H9 (cell line): ENCODE results near the gene ATP11C. TPM values are rescaled to one million over a fixed set of nuclear protein-coding genes. Genes with fewer than 3 reads are reported as not detected.

ENCODE experiments used
- DNase-seq: peaks from one replicate; pipeline ENCODE4 v3.0.0-alpha.2; 2017
- H2AFZ ChIP-seq: one replicate; pipeline ENCODE4 v1.6.1; 2013; ENCODE audit warnings: mild to moderate bottlenecking, low read length, control low read depth, moderate library complexity
- H2AK5ac ChIP-seq: 2 replicates; pipeline ENCODE4 v1.6.1; 2013; ENCODE audit warnings: low read length, control low read depth, mixed read lengths; ENCODE audit not compliant: insufficient read length
- H2BK120ac ChIP-seq: one replicate; pipeline ENCODE4 v1.6.1; 2013; ENCODE audit warnings: low read depth, mild to moderate bottlenecking, low read length, control low read depth, inconsistent platforms; ENCODE audit not compliant: poor library complexity, severe bottlenecking
- H2BK12ac ChIP-seq: 2 replicates; pipeline ENCODE4 v1.6.1; 2013; ENCODE audit warnings: low read length, control low read depth, mixed read lengths, low read depth; ENCODE audit not compliant: insufficient read length
- H2BK15ac ChIP-seq: 2 replicates; pipeline ENCODE4 v1.6.1; 2013; ENCODE audit warnings: low read depth, low read length, control low read depth
- H2BK20ac ChIP-seq: one replicate; pipeline ENCODE4 v1.6.1; 2013; ENCODE audit warnings: low read depth, mild to moderate bottlenecking, low read length, control low read depth, inconsistent platforms; ENCODE audit not compliant: poor library complexity, severe bottlenecking
- H2BK5ac ChIP-seq: 2 replicates; pipeline ENCODE4 v1.6.1; 2013; ENCODE audit warnings: low read length, control low read depth, mixed read lengths; ENCODE audit not compliant: insufficient read length
- H3K14ac ChIP-seq: 2 replicates; pipeline ENCODE4 v1.6.1; 2013; ENCODE audit warnings: low read length, control low read depth; ENCODE audit not compliant: insufficient read depth
- H3K18ac ChIP-seq: 2 replicates; pipeline ENCODE4 v1.6.1; 2013; ENCODE audit warnings: low read depth, mild to moderate bottlenecking, mixed read lengths, low read length, control low read depth; ENCODE audit not compliant: insufficient read length
- H3K23ac ChIP-seq: 2 replicates; pipeline ENCODE4 v1.6.1; 2013; ENCODE audit warnings: low read length, control low read depth, mixed read lengths, low read depth; ENCODE audit not compliant: insufficient read length
- H3K23me2 ChIP-seq: 2 replicates; pipeline ENCODE4 v1.6.1; 2013; ENCODE audit warnings: low read depth, mild to moderate bottlenecking, mixed read lengths, low read length, control low read depth; ENCODE audit not compliant: insufficient read length, poor library complexity, severe bottlenecking
- H3K27ac ChIP-seq: 2 replicates; pipeline ENCODE4 v1.5.1; 2013; ENCODE audit warnings: low read length, control low read depth, mixed read lengths, low read depth; ENCODE audit not compliant: insufficient read length
- H3K27me3 ChIP-seq: 2 replicates; pipeline ENCODE4 v1.6.1; 2013; ENCODE audit warnings: low read length, control low read depth, inconsistent platforms; ENCODE audit not compliant: insufficient read depth
- H3K4ac ChIP-seq: 2 replicates; pipeline ENCODE4 v1.6.1; 2013; ENCODE audit warnings: low read depth, mild to moderate bottlenecking, control low read depth, inconsistent platforms, low read length, moderate library complexity
- H3K4me1 ChIP-seq: 2 replicates; pipeline ENCODE4 v1.6.1; 2013; ENCODE audit warnings: low read length, control low read depth, inconsistent platforms; ENCODE audit not compliant: insufficient read depth
- H3K4me2 ChIP-seq: 2 replicates; pipeline ENCODE4 v1.6.1; 2013; ENCODE audit warnings: low read length, control low read depth, mixed read lengths; ENCODE audit not compliant: insufficient read length, insufficient read depth
- H3K56ac ChIP-seq: 2 replicates; pipeline ENCODE4 v1.6.1; 2013; ENCODE audit warnings: low read depth, mild to moderate bottlenecking, mixed read lengths, low read length, control low read depth; ENCODE audit not compliant: insufficient read length
- H3K79me1 ChIP-seq: 2 replicates; pipeline ENCODE4 v1.6.1; 2013; ENCODE audit warnings: low read depth, mild to moderate bottlenecking, moderate library complexity, low read length, control low read depth, inconsistent platforms; ENCODE audit not compliant: insufficient read depth, poor library complexity, severe bottlenecking
- H3K79me2 ChIP-seq: 2 replicates; pipeline ENCODE4 v1.6.1; 2013; ENCODE audit warnings: low read length, control low read depth, inconsistent platforms; ENCODE audit not compliant: insufficient read depth
- H3K9ac ChIP-seq: 2 replicates; pipeline ENCODE4 v1.6.1; 2013; ENCODE audit warnings: low read length, control low read depth, mixed read lengths; ENCODE audit not compliant: insufficient read length; ENCODE audit errors: extremely low read depth
- H3K9me3 ChIP-seq: one replicate; pipeline ENCODE4 v1.6.1; 2013; ENCODE audit warnings: low read depth, low read length, inconsistent platforms; ENCODE audit not compliant: control insufficient read depth
- H3T11ph ChIP-seq: one replicate; pipeline ENCODE4 v1.6.1; 2013; ENCODE audit warnings: mild to moderate bottlenecking, low read length, control low read depth, inconsistent platforms
- H4K20me1 ChIP-seq: one replicate; pipeline ENCODE4 v1.6.1; 2013; ENCODE audit not compliant: control insufficient read depth, insufficient read length, insufficient read depth
- H4K5ac ChIP-seq: 2 replicates; pipeline ENCODE4 v1.6.1; 2013; ENCODE audit warnings: low read depth, mild to moderate bottlenecking, mixed read lengths, low read length, control low read depth; ENCODE audit not compliant: insufficient read length
- H4K8ac ChIP-seq: replicated peaks from 2 replicates; pipeline ENCODE4 v1.6.1; 2013; ENCODE audit warnings: low read length, control low read depth, mixed read lengths, low read depth; ENCODE audit not compliant: insufficient read length
- H4K91ac ChIP-seq: 2 replicates; pipeline ENCODE4 v1.6.1; 2013; ENCODE audit warnings: low read depth, mild to moderate bottlenecking, moderate library complexity, mixed read lengths, low read length, control low read depth; ENCODE audit not compliant: insufficient read length
- H3K27ac Mint-ChIP-seq, 3 experiments: 2 replicates in 2 of 3; 3 replicates in 1 of 3; pipeline ENCODE4 v1.8.0; 2020 to 2021; ENCODE audit warnings: mixed read lengths in 3 of 3, mild to moderate bottlenecking in 1 of 3, moderate library complexity in 1 of 3
- H3K27me3 Mint-ChIP-seq: 2 replicates; pipeline ENCODE4 v1.8.0; 2021; ENCODE audit warnings: low read depth, mild to moderate bottlenecking, moderate library complexity, mixed read lengths
- H3K36me3 Mint-ChIP-seq, 3 experiments: 2 replicates in 2 of 3; 3 replicates in 1 of 3; pipeline ENCODE4 v1.8.0; 2020 to 2021; ENCODE audit warnings: low read depth in 3 of 3, mixed read lengths in 3 of 3; ENCODE audit not compliant: insufficient read depth in 1 of 3
- H3K4me1 Mint-ChIP-seq, 2 experiments: 2 replicates each; pipeline ENCODE4 v1.8.0; 2020; ENCODE audit warnings: mixed read lengths in 2 of 2
- H3K4me3 Mint-ChIP-seq, 2 experiments: 2 replicates in 1 of 2; 3 replicates in 1 of 2; pipeline ENCODE4 v1.8.0; 2020 to 2021; ENCODE audit warnings: mild to moderate bottlenecking in 2 of 2, mixed read lengths in 2 of 2, moderate library complexity in 1 of 2
- H3K9me3 Mint-ChIP-seq, 2 experiments: 2 replicates in 1 of 2; 3 replicates in 1 of 2; pipeline ENCODE4 v1.8.0; 2020; ENCODE audit warnings: mild to moderate bottlenecking in 2 of 2, mixed read lengths in 2 of 2, moderate library complexity in 1 of 2
- WGBS: extraction: QIAGEN DNeasy Blood & Tissue Kit; methylation state at CpG from one replicate; pipeline ENCODE4 v1.1.7; 2013; ENCODE audit warnings: missing lambda C conversion rate, low lambda C conversion rate, mixed read lengths; ENCODE audit not compliant: insufficient read length; ENCODE audit errors: extremely low coverage; 5-methylcytosine and 5-hydroxymethylcytosine counted together
- total RNA-seq: library from RNA; stranded (reverse); gene quantifications from 2 replicates; pipeline ENCODE4 v1.2.1, GENCODE V29; 2021
- TF ChIP-seq, protein P1 (sequence below): fragments of 200-600 bp; sonication (generic); conservative IDR thresholded peaks from 3 replicates; pipeline ENCODE4 v1.8.0; 2021; ENCODE audit warnings: antibody characterized with exemption, mild to moderate bottlenecking

The ATP11C gene
- total RNA-seq, 1 experiment from 2014 or later, result 28.4 TPM

DNA sequence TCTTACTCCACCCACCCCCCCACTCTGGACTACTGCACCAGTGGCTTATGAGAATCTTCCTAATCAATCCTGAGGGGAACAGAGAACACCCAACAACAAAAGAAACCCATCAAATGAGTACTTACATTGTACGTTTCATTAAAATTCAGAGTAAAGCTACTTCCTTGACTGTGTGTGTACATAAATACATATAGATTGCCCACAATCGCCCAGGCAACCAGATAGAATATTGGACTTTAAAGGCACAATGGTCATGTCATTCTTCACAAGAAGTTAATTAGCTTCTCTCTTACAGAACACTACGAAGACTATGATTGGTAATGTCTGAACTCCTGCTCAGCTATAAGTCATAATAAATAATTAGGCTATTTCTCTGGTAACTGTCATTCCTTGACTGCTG lies 12.2 kb upstream of the ATP11C start:
- H4K20me1 ChIP-seq, result no peaks in the 10 kb centered on the region
- H3T11ph ChIP-seq, result no peak overlapping the region
- no peak overlapping the region for H2BK12ac ChIP-seq
- H3K4ac ChIP-seq, result no peak overlapping the region
- Mint-ChIP-seq H3K9me3 (peaks cover 0 to 48% of the 10 kb centered on the region in 2 experiments; a peak in 2 of 5 replicates), H3K27ac (no peak overlapping the region), H3K4me3 (no peak overlapping the region), H3K27me3 (no peaks in the 10 kb centered on the region; the same call in 1 of the 2 replicates), H3K4me1 (peaks cover 2 to 4% of the 10 kb centered on the region in 2 experiments; a peak in 1 of 4 replicates), H3K36me3 (no peaks in the 10 kb centered on the region)
- H2AK5ac ChIP-seq, result no peak overlapping the region
- no peak overlapping the region for H4K5ac ChIP-seq
- H3K14ac ChIP-seq, result no peak overlapping the region
- no peaks in the 10 kb centered on the region for H3K9me3 ChIP-seq
- H3K27me3 ChIP-seq, result no peaks in the 10 kb centered on the region
- H2BK5ac ChIP-seq, result no peak overlapping the region
- TF ChIP-seq, protein P1, sequence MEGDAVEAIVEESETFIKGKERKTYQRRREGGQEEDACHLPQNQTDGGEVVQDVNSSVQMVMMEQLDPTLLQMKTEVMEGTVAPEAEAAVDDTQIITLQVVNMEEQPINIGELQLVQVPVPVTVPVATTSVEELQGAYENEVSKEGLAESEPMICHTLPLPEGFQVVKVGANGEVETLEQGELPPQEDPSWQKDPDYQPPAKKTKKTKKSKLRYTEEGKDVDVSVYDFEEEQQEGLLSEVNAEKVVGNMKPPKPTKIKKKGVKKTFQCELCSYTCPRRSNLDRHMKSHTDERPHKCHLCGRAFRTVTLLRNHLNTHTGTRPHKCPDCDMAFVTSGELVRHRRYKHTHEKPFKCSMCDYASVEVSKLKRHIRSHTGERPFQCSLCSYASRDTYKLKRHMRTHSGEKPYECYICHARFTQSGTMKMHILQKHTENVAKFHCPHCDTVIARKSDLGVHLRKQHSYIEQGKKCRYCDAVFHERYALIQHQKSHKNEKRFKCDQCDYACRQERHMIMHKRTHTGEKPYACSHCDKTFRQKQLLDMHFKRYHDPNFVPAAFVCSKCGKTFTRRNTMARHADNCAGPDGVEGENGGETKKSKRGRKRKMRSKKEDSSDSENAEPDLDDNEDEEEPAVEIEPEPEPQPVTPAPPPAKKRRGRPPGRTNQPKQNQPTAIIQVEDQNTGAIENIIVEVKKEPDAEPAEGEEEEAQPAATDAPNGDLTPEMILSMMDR, result no peak
- no peak overlapping the region for H4K8ac ChIP-seq
- H3K79me1 ChIP-seq, result no peaks in the 10 kb centered on the region
- no peak overlapping the region for H3K4me2 ChIP-seq
- no peak for DNase-seq
- WGBS, result no CpG with 5 or more reads among the region's 3 CpGs
- H3K79me2 ChIP-seq, result no peaks in the 10 kb centered on the region
- H2BK120ac ChIP-seq, result no peak overlapping the region
- H3K56ac ChIP-seq, result no peak overlapping the region
- no peaks in the 10 kb centered on the region for H3K4me1 ChIP-seq
- H2BK15ac ChIP-seq, result no peak overlapping the region
- no peaks in the 10 kb centered on the region for H3K23me2 ChIP-seq
- H2AFZ ChIP-seq, result no peak overlapping the region
- H3K27ac ChIP-seq, result no peak overlapping the region
- no peak overlapping the region for H2BK20ac ChIP-seq
- H3K9ac ChIP-seq, result no peak overlapping the region
- H4K91ac ChIP-seq, result no peak overlapping the region
- H3K18ac ChIP-seq, result no peak overlapping the region
- H3K23ac ChIP-seq, result no peak overlapping the region
